Measurements from ENCODE around the gene KCNJ10.

GRCh38 chr1:160005070-160005469, 64.9 kb downstream of the KCNJ10 start:
- TF ChIP-seq CTCF (IDR thresholded peaks at IDR 0.05; ENCODE audit: low read depth, low read length) = no peak
- TF ChIP-seq EZH2phosphoT487 (IDR thresholded peaks at IDR 0.05; ENCODE audit: low read depth) = no peak

All from OCI-LY3 (cell line).